ENCODE data around the gene LFNG. TPM values are rescaled to one million over a fixed set of nuclear protein-coding genes. Genes with fewer than 3 reads are reported as not detected.

Gene LFNG
- total and polyA plus RNA-seq, 7 donors: 1.3 to 3.0 (median 2.4) TPM

DNA sequence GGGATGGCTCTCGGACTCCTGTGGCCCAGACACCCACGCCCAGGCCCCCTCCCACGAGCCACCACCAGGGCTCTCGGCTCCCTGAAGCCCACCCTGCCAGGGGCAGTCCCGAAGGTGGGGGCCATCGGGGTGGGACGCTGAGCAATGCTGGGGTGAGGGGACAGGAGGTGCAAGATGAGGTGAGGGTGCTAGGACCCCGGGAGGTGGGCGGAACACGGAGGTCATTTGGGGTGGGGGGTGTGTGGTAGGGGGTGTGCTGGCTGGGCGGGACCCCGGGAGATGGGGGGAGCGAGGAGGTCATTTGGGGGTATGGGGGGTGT is 17.0 kb upstream of the LFNG start:
- Histone ChIP-seq H3K4me1 (no peaks in the 10 kb centered on the region), H3K27ac (no peak overlapping the region), H3K9me3 (no peaks in the 10 kb centered on the region), H3K4me3 (no peak overlapping the region), H3K36me3 (ENCODE audit: insufficient read depth in 1 of 2, low read depth in 1 of 2) (no peaks in the 10 kb centered on the region), H3K27me3 (ENCODE audit: insufficient read depth in 3 of 3, low read length in 2 of 3) (peaks cover 0 to 6% (median 0%) of the 10 kb centered on the region in 3 donors)
- DNase-seq: no peak
- ATAC-seq: no peak
- WGBS, 3 donors: 73 to 75% (median 74%) methylated on average over 11 to 13 of the region's 13 CpGs
- no peak for TF ChIP-seq CTCF (IDR thresholded peaks at IDR 0.05)
- intact Hi-C loops (cut with DNase I): loop anchor here in 1 of 2 donors (5.0 kb wide), 1 partner anchor 375 kb away; no protein-coding TSS in a partner anchor

DNA sequence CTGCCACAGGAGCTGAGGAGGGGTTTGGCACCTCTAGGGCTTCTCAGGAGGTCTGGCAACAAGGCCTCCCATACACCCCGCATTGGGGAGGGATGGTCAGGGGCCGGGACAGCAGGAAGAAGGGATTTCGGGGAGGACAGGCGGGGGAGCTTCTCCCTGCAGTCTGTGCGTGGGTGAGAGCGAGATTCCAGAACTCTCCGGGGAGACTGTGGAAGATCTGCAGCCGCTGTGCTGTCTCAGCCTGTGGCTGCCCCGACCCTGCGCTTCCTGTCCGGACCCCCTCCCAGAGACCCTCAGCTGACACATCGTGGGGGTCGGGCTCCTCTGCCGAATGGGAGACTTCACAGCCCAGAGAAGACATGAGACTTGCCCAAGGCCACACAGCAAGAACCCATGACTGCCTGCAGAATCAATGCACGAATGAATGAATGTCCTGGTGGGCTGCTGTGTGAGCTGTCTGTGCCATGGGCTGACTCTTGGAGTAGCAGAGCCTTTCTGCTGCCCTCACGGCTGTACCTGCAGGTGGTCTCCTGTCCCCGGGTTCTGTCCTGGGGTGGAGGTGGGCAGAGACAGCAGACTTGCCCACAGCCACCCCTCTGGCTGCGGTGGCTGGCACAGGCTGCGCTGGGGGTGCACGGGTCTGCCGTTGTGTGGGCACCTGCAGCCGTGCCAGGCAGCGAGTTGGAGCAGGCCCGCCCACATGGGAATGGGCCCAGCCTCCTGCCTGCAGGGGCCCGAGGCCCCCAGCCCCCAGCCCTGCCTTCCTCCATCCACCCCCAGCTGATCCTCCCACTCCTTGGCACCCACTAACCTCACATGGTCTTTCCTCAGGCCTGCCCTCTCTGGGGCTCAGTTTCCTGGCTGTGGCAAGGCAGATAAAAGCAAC is 16.3 kb upstream of the LFNG start:
- H3K36me3 ChIP-seq (ENCODE audit: insufficient read depth in 1 of 2, low read depth in 1 of 2): no peaks in the 10 kb centered on the region
- DNase-seq (no peak), ATAC-seq (no peak)
- no peaks in the 10 kb centered on the region for H3K9me3 ChIP-seq
- H3K4me3 ChIP-seq: no peak overlapping the region
- H3K27me3 ChIP-seq (ENCODE audit: insufficient read depth in 3 of 3, low read length in 2 of 3): no peaks in the 10 kb centered on the region
- WGBS, 3 donors: 59 to 69% (median 62%) methylated on average over 18 to 25 of the region's 25 CpGs
- peaks cover 6% of the 10 kb centered on the region for H3K4me1 ChIP-seq
- H3K27ac ChIP-seq: no peak overlapping the region
- intact Hi-C loops (cut with DNase I): loop anchor here in 1 of 2 donors (5.0 kb wide), 1 partner anchor 376 kb away; no protein-coding TSS in a partner anchor
- no peak for TF ChIP-seq CTCF (IDR thresholded peaks at IDR 0.05)

DNA sequence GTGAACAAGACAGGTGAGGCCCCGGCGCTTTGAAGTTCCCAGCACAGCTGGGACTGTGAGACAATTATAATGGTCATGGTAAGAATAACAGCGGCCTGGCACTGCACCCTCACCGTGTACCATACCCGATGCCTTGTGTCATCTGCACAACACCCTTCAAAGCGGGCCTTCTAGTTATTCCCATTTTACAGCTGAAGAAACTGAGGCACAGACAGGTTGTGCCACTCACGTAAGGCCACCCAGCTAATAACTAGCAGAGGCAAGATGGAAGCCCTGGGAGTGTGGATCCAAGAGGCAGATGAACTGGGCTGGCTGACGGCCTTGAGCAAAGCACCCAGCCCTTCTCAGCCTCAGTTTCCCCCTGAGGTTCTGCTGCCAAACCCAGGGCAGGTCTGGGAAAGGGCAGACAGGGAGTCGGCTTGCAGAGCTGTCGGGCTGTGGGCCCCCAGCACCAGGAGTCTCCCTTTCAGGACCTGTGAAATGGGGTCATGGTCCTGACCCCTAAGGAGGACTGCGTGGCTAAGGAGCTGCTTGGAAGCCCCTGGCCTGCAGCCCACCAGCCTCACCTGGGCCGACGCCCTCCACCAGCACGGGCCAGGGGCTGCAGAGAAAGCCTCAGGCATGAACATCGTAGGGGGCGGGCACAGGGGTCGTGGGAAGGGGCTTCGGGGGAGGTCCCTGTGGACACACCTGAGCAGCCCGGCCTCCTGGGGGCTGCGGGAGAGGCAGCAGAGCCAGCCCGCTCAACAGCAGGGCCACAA is 15.3 kb upstream of the LFNG start:
- ATAC-seq (no peak), DNase-seq (no peak)
- Histone ChIP-seq H3K4me1 (peaks cover 16% of the 10 kb centered on the region), H3K27ac (no peak overlapping the region), H3K9me3 (no peaks in the 10 kb centered on the region), H3K4me3 (no peak overlapping the region), H3K27me3 (ENCODE audit: insufficient read depth in 3 of 3, low read length in 2 of 3) (no peaks in the 10 kb centered on the region), H3K36me3 (ENCODE audit: insufficient read depth in 1 of 2, low read depth in 1 of 2) (no peaks in the 10 kb centered on the region)
- intact Hi-C loops (cut with DNase I): loop anchor here in 1 of 2 donors (5.0 kb wide), 1 partner anchor 377 kb away; no protein-coding TSS in a partner anchor
- no peak for TF ChIP-seq CTCF (IDR thresholded peaks at IDR 0.05)
- WGBS, 3 donors: 80 to 85% (median 84%) methylated on average over 18 to 21 of the region's 21 CpGs

- H3K4me3 ChIP-seq: no peak overlapping the region
- H3K9me3 ChIP-seq: no peaks in the 10 kb centered on the region
- intact Hi-C loops (cut with DNase I): loop anchor here in 1 of 2 donors (5.0 kb wide), 1 partner anchor 378 kb away; no protein-coding TSS in a partner anchor
- DNase-seq (no peak), ATAC-seq (no peak)
- H3K27me3 ChIP-seq (ENCODE audit: insufficient read depth in 3 of 3, low read length in 2 of 3): no peaks in the 10 kb centered on the region
- no peaks in the 10 kb centered on the region for H3K36me3 ChIP-seq (ENCODE audit: insufficient read depth in 1 of 2, low read depth in 1 of 2)
- no peak for TF ChIP-seq CTCF (IDR thresholded peaks at IDR 0.05)
- no peak overlapping the region for H3K27ac ChIP-seq
- H3K4me1 ChIP-seq: peaks cover 20% of the 10 kb centered on the region
- 72 to 88% (median 87%) methylated on average over 16 to 19 of the region's 19 CpGs for WGBS, 3 donors
Measured at GRCh38 chr7:2504889-2505375, 14.6 kb upstream of the LFNG start.

All from psoas muscle (tissue), 8 donors.